Caki2 (cell line): ENCODE results near the gene ZBTB16. TPM values are rescaled to one million over a fixed set of nuclear protein-coding genes. Genes with fewer than 3 reads are reported as not detected.

Experiments used
- DNase-seq: peaks from one replicate; pipeline ENCODE4 v3.0.0-alpha.2; 2015; ENCODE audit warnings: low read depth
- in situ Hi-C: cut with HindIII; loops from 2 replicates; pipeline ENCODE4 v1.10.0; 2016; ENCODE audit warnings: low sequenced_read_pairs, low pct_unique_long_range_greater_than_20kb, mixed read lengths
- total RNA-seq: library from RNA; depleted of rRNA; stranded (reverse); fragments of >200 nt; shearing (Covaris generic); gene quantifications from 2 replicates; pipeline ENCODE4 v1.2.3, GENCODE V29; 2014; ENCODE audit warnings: low replicate concordance

ZBTB16 gene
- total RNA-seq, 1 experiment from 2014 or later = not detected

DNA sequence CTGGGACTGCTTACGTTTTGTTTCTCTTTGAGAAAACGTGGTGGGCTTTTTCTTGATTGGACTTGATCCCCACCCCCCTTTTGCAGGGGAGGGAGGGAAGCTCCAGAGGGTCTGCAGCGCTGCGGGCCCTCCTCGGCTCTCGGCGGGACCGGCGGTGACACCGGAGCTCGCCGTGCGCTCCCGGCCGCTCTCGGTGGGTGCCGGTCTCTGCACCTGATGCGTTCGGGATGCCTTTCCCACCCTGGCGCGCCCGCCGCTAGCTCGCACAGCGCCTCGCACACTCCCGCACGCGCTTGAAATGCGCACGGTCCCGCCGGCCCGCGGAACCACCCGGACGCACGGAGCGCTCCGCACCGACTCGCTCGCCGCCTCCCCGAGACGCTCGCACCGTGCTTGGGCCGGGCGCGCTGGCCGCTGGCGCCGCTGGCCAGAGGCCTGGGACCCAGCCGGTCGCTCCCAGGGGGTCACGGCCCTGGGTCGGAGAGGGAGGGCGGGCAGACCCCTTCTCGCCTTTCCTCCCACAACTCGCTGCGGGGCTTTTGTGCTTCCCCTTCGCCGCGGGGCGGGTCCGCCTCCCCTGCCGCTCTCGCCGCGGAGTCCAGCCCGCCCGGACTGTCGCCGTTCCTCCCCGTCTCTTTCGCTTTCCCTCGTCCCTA, 1.0 kb downstream of the ZBTB16 start:
- no peak for DNase-seq
- in situ Hi-C loops = no loop called here

DNA sequence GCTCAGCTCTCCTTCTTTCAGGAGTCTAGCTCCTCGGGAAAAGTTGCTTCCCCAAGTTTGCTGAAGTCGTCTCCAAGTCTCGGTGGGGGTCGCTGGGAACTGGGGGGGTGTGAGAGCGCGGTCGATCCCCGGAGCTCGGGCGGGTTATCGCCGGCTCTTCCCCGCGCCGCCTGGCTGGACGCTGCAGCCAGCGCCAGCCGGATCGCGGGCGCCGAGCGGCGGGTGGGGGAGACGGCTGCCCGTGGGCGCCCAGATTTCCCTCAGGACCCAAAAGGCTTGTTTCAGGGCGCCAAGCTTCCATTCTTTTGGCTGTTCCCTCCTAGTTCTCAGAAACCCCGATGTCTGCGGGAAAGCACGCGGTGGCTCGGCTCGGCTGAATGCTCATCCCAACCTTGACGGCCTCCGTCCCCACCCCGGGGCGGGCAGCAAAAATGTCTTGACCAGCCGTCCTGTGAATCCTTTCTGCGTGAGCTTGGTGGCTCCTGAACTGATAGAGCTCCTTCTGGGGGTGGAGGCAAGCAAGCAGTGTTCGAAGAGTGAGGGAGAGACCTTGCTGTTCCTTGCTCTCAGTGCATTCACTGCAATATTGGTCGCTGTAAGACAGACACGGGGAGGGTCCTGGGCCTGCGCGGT, 1.7 kb downstream of the ZBTB16 start:
- in situ Hi-C loops = no loop called here

GRCh38 chr11:114061681-114062049, 2.2 kb downstream of the ZBTB16 start:
- no peak for DNase-seq
- in situ Hi-C loops = no loop called here

More for the DNA sequence above, 1.7 kb downstream of the ZBTB16 start:
- DNase-seq = no peak

DNA sequence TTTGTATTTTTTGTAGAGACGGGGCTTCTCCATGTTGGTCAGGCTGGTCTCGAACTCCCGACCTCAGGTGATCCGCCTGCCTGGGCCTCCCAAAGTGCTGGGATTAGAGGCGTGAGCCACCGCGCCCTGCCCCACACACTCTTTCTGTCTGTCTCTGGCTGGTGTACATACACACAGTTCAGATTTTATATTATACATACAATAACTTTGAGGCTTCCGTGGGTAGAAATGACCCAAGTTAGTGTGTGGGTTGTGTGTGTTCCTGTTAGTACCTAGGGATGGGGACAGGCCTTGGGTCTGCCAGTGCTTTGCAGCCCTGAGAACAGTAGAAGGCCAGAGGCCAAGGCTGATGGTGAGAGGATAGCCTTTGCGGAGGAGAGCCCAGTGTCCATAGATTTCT, 2.8 kb downstream of the ZBTB16 start:
- in situ Hi-C loops = no loop called here
- DNase-seq = no peak

DNA sequence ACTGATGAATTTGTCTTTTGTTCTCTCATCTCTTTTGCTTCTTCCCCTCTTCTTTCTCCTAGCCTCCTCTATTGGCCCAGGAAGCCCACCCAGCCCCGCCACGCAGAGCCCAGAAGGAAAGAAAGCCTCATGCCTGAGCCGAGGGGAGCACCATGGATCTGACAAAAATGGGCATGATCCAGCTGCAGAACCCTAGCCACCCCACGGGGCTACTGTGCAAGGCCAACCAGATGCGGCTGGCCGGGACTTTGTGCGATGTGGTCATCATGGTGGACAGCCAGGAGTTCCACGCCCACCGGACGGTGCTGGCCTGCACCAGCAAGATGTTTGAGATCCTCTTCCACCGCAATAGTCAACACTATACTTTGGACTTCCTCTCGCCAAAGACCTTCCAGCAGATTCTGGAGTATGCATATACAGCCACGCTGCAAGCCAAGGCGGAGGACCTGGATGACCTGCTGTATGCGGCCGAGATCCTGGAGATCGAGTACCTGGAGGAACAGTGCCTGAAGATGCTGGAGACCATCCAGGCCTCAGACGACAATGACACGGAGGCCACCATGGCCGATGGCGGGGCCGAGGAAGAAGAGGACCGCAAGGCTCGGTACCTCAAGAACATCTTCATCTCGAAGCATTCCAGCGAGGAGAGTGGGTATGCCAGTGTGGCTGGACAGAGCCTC, 3.8 kb downstream of the ZBTB16 start:
- in situ Hi-C loops = no loop called here
- no peak for DNase-seq

- in situ Hi-C loops = no loop called here
- DNase-seq = no peak
Observed at GRCh38 chr11:114063829-114064201, 4.3 kb downstream of the ZBTB16 start.

DNA sequence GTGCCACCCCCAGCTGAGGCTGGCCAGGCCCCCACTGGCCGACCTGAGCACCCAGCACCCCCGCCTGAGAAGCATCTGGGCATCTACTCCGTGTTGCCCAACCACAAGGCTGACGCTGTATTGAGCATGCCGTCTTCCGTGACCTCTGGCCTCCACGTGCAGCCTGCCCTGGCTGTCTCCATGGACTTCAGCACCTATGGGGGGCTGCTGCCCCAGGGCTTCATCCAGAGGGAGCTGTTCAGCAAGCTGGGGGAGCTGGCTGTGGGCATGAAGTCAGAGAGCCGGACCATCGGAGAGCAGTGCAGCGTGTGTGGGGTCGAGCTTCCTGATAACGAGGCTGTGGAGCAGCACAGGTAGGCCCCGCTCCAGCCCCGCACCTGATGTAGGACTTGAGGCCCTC, 4.7 kb downstream of the ZBTB16 start:
- DNase-seq = no peak
- in situ Hi-C loops = no loop called here

- DNase-seq = no peak
- in situ Hi-C loops = no loop called here
Observed at GRCh38 chr11:114065094-114065493, 5.6 kb downstream of the ZBTB16 start.

- no peak for DNase-seq
- in situ Hi-C loops = no loop called here
Observed at GRCh38 chr11:114066046-114066648, 6.6 kb downstream of the ZBTB16 start.

DNA sequence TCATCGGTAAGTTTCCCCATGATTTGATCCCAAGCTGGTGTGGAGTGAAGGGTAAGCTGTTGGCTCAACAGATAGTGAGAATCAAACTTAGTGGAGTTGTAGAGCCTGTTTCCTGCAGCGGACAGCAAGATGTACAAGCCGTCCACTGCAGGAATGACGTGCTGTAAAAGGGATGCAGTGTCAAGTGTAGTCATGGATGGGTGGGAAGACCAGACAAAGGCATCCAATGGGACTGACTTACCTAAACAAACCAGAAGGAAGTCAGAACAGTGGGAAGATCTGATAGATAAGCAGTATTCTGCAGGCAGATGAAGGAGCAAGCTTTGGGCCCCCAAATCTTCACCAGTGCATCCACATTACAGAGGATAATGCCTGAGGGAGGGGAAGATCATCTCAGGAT, 8.8 kb downstream of the ZBTB16 start:
- in situ Hi-C loops = no loop called here

DNA sequence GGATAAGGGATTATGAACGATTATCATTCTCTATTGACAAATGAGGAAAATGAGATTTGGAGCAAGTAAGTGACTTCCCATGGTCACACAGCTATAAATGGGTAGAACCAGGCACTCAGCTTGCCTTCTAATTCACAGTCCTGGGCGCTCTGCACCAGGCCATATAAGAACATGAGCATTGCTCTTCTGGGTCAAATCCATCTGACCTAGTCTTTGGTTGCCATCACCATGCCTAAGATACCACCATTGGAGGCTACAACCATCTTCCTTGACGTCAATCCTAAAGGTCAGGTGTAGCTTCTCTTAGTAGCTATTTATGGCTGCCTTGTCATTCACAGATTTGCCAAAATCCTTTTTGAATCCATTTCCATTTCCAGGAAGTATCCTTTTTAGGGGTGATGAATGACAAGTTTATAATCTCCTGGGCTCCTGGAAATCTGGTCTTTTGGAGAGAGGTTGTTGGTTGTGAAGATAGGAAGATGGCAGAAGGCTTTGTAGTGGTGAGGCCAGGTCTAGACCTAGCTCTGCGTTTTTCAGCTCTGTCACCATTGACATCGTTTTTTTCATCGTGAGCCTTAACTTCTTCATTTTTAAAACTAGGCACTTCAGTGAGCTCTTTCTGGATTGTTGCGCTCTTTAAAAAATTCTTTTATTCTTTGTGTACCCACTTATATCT, 11.1 kb downstream of the ZBTB16 start:
- in situ Hi-C loops = no loop called here
- no peak for DNase-seq

More for the DNA sequence above, 8.8 kb downstream of the ZBTB16 start:
- no peak for DNase-seq

GRCh38 chr11:114073007-114073827, 13.7 kb downstream of the ZBTB16 start:
- no peak for DNase-seq
- in situ Hi-C loops = no loop called here

DNA sequence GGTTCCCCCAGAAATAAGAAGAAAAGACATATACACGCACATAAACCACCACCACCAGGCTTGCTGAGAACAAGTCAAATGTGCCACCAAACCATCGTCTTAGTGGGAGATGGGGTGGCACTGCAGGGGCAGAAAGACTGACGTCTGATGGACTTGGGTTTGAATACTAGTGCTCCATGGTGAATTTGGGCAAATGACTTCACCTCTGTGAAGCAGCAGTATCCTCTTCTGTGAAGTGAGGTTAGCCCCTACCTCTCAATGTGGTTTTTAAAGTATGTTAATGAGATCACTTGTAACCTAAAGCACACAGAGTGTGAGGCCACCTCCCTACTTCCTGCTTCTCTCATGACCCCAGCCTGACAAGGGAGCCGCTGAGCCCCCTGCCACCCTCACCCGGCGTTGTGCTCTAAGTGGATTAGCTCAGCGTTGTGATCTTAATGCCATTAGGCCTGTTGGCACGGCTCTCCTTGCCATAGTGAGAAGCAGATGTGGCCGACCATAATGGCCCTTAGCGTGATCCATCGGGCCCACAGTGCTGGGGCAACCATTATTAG, 14.4 kb downstream of the ZBTB16 start:
- in situ Hi-C loops = no loop called here
- no peak for DNase-seq

DNA sequence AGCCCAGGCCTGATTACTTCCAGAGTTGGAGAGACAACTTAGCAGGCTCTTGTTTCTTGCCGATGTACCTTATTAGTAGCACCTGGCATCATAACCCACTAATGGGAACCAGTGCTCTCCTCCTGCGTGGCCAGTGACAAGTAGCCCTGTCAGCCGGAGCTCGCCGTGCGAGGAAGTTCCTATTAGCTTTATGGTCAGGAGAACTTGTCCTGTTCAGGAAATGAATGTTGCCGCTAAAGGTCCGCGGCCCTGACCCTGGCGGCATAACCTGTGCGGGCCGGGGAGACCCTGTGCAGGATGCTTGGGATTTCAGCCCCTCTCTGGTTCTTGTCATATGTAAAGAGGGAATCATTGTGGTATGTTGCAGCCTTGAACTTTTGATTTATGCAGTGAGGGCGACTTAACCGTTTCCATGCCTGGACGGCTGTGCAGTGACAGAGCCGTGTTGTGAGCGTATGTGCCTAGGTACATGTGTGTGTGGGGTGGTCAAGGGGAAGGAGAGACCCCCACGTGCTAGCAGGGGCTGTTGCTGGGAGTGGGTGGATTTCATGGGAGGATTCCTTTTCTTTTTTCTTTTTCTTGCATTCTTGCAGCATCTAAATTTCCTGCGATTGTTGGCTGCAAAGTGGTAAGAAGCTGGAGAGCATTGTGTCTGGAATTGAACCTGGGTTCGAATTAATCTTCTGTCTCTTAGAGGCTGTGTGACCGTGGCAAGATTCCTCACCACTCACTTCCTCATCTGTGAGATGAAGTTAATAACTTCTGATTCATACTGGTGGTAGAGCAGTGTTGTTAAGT, 15.2 kb downstream of the ZBTB16 start:
- no peak for DNase-seq
- in situ Hi-C loops = no loop called here

- in situ Hi-C loops = no loop called here
Observed at GRCh38 chr11:114075344-114075610, 15.8 kb downstream of the ZBTB16 start.

GRCh38 chr11:114075891-114076441, 16.5 kb downstream of the ZBTB16 start:
- in situ Hi-C loops = no loop called here
- DNase-seq = no peak

More at GRCh38 chr11:114075344-114075610, 15.8 kb downstream of the ZBTB16 start:
- no peak for DNase-seq

DNA sequence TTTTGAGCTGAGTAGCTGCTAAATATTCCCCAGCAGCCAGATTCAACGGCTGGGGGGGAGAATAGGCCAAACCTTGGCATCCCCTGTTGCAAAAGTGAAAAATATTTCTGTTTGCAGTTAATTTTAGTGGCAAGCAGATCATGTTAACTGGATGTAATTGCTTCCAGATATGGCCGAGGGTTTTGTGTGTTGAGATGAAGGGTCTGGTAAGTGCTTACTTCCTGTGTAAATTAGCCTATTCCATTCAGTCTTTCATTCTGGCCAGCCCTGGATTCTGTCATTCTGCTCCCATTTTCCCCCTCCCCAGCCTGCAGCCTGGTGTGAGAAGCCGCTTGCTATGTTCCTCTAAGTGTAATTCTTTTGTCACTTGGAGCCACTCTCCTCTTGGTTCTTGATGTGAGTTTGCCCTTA, 17.4 kb downstream of the ZBTB16 start:
- in situ Hi-C loops = no loop called here

More for the DNA sequence above, 17.4 kb downstream of the ZBTB16 start:
- DNase-seq = no peak
